ENCODE data around the gene C1orf21.

- no peak for TF ChIP-seq FOXM1 (IDR thresholded peaks at IDR 0.05; ENCODE audit: borderline replicate concordance)
- no peak for TF ChIP-seq FOXK2 (IDR thresholded peaks at IDR 0.05)
Observed at GRCh38 chr1:184660462-184661191, 273.8 kb downstream of the C1orf21 start.

All from HEK293T (cell line).